ENCODE measurements around the gene SLX1A. TPM values are rescaled to one million over a fixed set of nuclear protein-coding genes. Genes with fewer than 3 reads are reported as not detected.

SLX1A gene
- total RNA-seq, 1 donor from 2014 or later = 27.6 TPM

DNA sequence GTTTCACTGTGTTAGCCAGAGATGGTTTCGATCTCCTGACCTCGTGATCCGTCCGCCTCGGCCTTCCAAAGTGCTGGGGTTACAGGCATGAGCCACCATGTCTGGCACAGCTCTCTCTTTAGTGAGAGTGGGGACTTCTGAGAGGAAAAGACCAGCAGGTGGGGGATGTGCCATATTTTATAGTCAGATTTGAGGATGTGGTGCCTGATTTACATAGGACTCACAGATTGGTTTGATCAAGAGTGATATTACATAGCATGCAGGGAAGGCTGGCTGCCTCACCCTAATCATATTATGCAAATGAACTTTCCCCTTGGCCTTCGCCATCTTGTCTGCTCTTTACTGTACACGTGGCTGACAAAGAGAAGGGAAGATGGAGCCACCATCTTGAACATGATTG is 42.6 kb upstream of the SLX1A start:
- TF ChIP-seq, protein P1, sequence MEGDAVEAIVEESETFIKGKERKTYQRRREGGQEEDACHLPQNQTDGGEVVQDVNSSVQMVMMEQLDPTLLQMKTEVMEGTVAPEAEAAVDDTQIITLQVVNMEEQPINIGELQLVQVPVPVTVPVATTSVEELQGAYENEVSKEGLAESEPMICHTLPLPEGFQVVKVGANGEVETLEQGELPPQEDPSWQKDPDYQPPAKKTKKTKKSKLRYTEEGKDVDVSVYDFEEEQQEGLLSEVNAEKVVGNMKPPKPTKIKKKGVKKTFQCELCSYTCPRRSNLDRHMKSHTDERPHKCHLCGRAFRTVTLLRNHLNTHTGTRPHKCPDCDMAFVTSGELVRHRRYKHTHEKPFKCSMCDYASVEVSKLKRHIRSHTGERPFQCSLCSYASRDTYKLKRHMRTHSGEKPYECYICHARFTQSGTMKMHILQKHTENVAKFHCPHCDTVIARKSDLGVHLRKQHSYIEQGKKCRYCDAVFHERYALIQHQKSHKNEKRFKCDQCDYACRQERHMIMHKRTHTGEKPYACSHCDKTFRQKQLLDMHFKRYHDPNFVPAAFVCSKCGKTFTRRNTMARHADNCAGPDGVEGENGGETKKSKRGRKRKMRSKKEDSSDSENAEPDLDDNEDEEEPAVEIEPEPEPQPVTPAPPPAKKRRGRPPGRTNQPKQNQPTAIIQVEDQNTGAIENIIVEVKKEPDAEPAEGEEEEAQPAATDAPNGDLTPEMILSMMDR (conservative IDR thresholded peaks at IDR 0.05) = no peak
- no peak overlapping the region for H3K4me3 Mint-ChIP-seq
- no peaks in the 10 kb centered on the region for H3K36me3 Mint-ChIP-seq
- DNase-seq (ENCODE audit: extremely low spot score, unreplicated experiment) = no peak
- H3K27me3 Mint-ChIP-seq = no peaks in the 10 kb centered on the region
- H3K9me3 Mint-ChIP-seq = peaks cover 5% of the 10 kb centered on the region
- H3K27ac Mint-ChIP-seq = no peak overlapping the region
- no peaks in the 10 kb centered on the region for H3K4me1 Mint-ChIP-seq (ENCODE audit: unreplicated experiment)

DNA sequence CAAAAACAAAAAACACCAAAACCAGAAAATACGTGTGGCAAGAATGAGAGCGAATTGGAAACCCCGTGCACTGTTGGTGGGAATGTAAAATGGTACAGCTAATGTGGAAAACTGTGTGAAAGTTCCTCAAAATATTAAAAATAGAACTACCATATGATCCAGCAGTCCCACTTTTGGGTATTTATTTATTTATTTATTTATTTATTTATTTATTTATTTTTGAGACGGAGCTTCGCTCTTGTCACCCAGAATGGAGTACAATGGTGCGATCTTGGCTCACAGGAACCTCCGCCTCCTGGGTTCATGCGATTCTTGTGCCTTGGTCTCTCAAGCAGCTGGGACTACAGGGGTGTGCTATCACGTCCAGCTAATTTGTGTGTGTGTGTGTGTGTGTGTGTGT is 41.2 kb upstream of the SLX1A start:
- no peaks in the 10 kb centered on the region for H3K27me3 Mint-ChIP-seq
- H3K4me3 Mint-ChIP-seq = no peak overlapping the region
- H3K4me1 Mint-ChIP-seq (ENCODE audit: unreplicated experiment) = no peaks in the 10 kb centered on the region
- DNase-seq (ENCODE audit: extremely low spot score, unreplicated experiment) = no peak
- no peaks in the 10 kb centered on the region for H3K36me3 Mint-ChIP-seq
- TF ChIP-seq, protein P1 (conservative IDR thresholded peaks at IDR 0.05) = no peak
- no peak overlapping the region for H3K27ac Mint-ChIP-seq
- H3K9me3 Mint-ChIP-seq = peaks cover 5% of the 10 kb centered on the region

DNA sequence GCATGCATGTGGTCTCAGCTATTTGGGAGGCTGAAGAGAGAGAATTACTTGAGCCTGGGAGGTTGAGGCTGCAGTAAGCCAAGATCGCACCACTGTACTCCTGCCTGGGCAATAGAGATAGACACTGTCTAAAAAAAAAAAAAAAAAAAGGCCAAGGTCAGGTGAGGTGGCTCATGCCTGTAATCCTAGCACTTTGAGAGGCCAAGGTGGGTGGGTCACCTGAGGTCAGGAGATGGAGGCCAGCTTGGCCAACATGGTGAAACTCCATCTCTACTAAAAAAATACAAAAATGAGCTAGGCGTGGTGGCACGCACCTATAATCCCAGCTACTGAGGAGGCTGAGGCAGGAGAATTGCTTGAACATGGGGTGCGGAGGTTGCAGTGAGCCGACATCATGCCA is 38.5 kb upstream of the SLX1A start:
- no peaks in the 10 kb centered on the region for H3K4me1 Mint-ChIP-seq (ENCODE audit: unreplicated experiment)
- H3K27ac Mint-ChIP-seq = no peak overlapping the region
- no peaks in the 10 kb centered on the region for H3K9me3 Mint-ChIP-seq
- TF ChIP-seq, protein P1 (conservative IDR thresholded peaks at IDR 0.05) = no peak
- H3K4me3 Mint-ChIP-seq = no peak overlapping the region
- no peak for DNase-seq (ENCODE audit: extremely low spot score, unreplicated experiment)
- H3K27me3 Mint-ChIP-seq = no peaks in the 10 kb centered on the region
- H3K36me3 Mint-ChIP-seq = no peaks in the 10 kb centered on the region

DNA sequence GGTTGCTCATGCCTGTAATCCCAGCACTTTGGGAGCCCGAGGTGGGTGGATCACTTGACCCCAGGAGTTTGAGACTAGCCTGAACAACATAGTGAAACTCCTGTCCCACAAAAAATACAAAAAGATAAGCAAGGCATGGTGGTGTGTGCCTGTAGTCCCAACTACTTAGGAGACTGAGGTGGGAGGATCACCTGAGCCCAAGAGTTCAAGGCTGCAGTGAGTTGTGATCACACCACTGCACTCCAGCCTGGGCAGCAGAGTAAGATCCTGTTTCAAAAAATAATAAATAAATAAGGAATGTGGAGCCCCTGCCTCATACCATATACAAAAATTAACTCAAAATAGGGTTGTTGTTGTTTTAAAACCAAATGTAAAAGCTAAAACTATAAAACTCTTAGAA is 36.5 kb upstream of the SLX1A start:
- H3K4me3 Mint-ChIP-seq = no peak overlapping the region
- TF ChIP-seq, protein P1 (conservative IDR thresholded peaks at IDR 0.05) = no peak
- no peaks in the 10 kb centered on the region for H3K4me1 Mint-ChIP-seq (ENCODE audit: unreplicated experiment)
- H3K27me3 Mint-ChIP-seq = no peaks in the 10 kb centered on the region
- H3K27ac Mint-ChIP-seq = no peak overlapping the region
- no peak for DNase-seq (ENCODE audit: extremely low spot score, unreplicated experiment)
- no peaks in the 10 kb centered on the region for H3K36me3 Mint-ChIP-seq
- H3K9me3 Mint-ChIP-seq = no peaks in the 10 kb centered on the region

DNA sequence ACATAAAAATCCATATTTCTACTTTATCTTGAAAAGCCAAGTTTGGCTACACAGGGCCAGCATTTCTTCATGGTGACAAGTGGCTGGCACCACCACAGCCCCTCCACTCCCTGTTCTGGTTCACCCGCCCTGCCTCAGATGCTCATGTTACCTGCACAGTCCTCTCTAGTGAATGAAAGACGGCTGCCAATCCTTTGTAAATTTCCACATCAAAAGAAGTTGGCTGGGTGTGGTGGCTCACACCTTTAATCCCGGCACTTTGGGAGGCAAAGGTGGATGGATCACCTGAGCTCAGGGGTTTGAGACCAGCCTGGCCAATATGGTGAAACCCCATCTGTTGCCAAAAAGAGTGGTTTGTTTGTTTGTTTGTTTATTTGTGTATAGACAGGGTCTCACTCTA is 30.1 kb upstream of the SLX1A start:
- no peaks in the 10 kb centered on the region for H3K4me1 Mint-ChIP-seq (ENCODE audit: unreplicated experiment)
- no peaks in the 10 kb centered on the region for H3K36me3 Mint-ChIP-seq
- H3K27ac Mint-ChIP-seq = no peak overlapping the region
- no peak overlapping the region for H3K4me3 Mint-ChIP-seq
- DNase-seq (ENCODE audit: extremely low spot score, unreplicated experiment) = no peak
- H3K27me3 Mint-ChIP-seq = no peaks in the 10 kb centered on the region
- TF ChIP-seq, protein P1 (conservative IDR thresholded peaks at IDR 0.05) = no peak
- no peaks in the 10 kb centered on the region for H3K9me3 Mint-ChIP-seq

Data from type B pancreatic cell (in vitro differentiated cells).